Aorta (tissue), 5 donors: ENCODE data around the gene UBAC2. TPM values are rescaled to one million over a fixed set of nuclear protein-coding genes. Genes with fewer than 3 reads are reported as not detected.

Experiments
- ATAC-seq: fragments of 200-7000 bp; cut with Tn5 transposase; one replicate; pipeline ENCODE4 v1.9.1; 2022; ENCODE audit warnings: moderate library complexity; ENCODE audit not compliant: low FRiP score
- DNase-seq, 2 donors: peaks; one replicate each; pipeline ENCODE4 v3.0.0-alpha.2; 2020
- H3K27ac ChIP-seq, 2 donors: one replicate each; pipeline ENCODE4 v1.5.1; 2013; ENCODE audit warnings: low read length in 2 of 2, mild to moderate bottlenecking in 2 of 2, moderate library complexity in 2 of 2, control low read depth in 1 of 2, inconsistent platforms in 1 of 2, low read depth in 1 of 2
- H3K27me3 ChIP-seq, 2 donors: one replicate each; pipeline ENCODE4 v1.6.1; 2013; ENCODE audit warnings: control low read depth in 1 of 2, low read length in 1 of 2, mild to moderate bottlenecking in 1 of 2, moderate library complexity in 1 of 2; ENCODE audit not compliant: insufficient read depth in 2 of 2, control insufficient read depth in 1 of 2
- H3K36me3 ChIP-seq, 2 donors: one replicate each; pipeline ENCODE4 v1.6.1; 2013; ENCODE audit warnings: control low read depth in 1 of 2, low read length in 1 of 2, mild to moderate bottlenecking in 1 of 2; ENCODE audit not compliant: insufficient read depth in 2 of 2, control insufficient read depth in 1 of 2
- H3K4me1 ChIP-seq, 2 donors: one replicate each; pipeline ENCODE4 v1.6.1; 2013; ENCODE audit warnings: low read length in 2 of 2, control low read depth in 1 of 2, mild to moderate bottlenecking in 1 of 2, moderate library complexity in 1 of 2; ENCODE audit not compliant: insufficient read depth in 2 of 2, control insufficient read depth in 1 of 2
- H3K4me3 ChIP-seq, 2 donors: one replicate each; pipeline ENCODE4 v1.5.1; 2013; ENCODE audit warnings: low read length in 2 of 2, control low read depth in 1 of 2, mild to moderate bottlenecking in 1 of 2
- H3K9me3 ChIP-seq: one replicate; pipeline ENCODE4 v1.6.1; 2013; ENCODE audit warnings: mild to moderate bottlenecking, low read length; ENCODE audit not compliant: control insufficient read depth
- WGBS, 2 donors: extraction: QIAGEN DNeasy Blood & Tissue Kit; methylation state at CpG; one replicate each; pipeline ENCODE4 v1.1.7; 2013; 5-methylcytosine and 5-hydroxymethylcytosine counted together
- intact Hi-C, 2 donors: fragments of 100-400 bp; cut with DNase I; formaldehyde crosslinking; loops; one replicate each; pipeline versions ENCODE4 v1.14.2 to v1.15.0; 2022
- polyA plus RNA-seq, 2 donors: library from polyadenylated mRNA; stranded (reverse); fragments of 200-250 nt; gene quantifications; one replicate each; pipeline ENCODE4 v1.2.3, GENCODE V29; 2013
- total RNA-seq, 2 donors: library from RNA; stranded (reverse); fragmentation: NEBNext Ultra II Directional; extraction: Animal tissue kit (Norgen Biotek cat#: 25700); gene quantifications; one replicate each; pipeline ENCODE4 v1.2.1, GENCODE V29; 2021
- donor health status: healthy with polysubstance abuse.
- donor health status: Bipolar disorder and iron deficiency.
- donor health status: DM: no; HTN: no; CAD: no.
- donor health status: DM: no; HTN: no; CAD: no.
- donor health status: DM: yes; HTN: yes; CAD: no.

Gene UBAC2
- total and polyA plus RNA-seq, 4 donors, result 44.4 to 54.2 (median 48.5) TPM

GRCh38 chr13:99265162-99265800 lies 64.6 kb downstream of the UBAC2 start:
- ATAC-seq (no peak), DNase-seq (no peak)
- Histone ChIP-seq H3K27ac (no peak overlapping the region), H3K9me3 (no peaks in the 10 kb centered on the region), H3K4me1 (no peaks in the 10 kb centered on the region), H3K4me3 (no peak overlapping the region), H3K27me3 (no peaks in the 10 kb centered on the region), H3K36me3 (no peaks in the 10 kb centered on the region)
- WGBS, 2 donors, result 78 to 83% methylated on average over 8 of the region's 8 CpGs
- intact Hi-C loops, result loop anchor here in 1 of 2 donors (2.0 kb wide), 1 partner anchor 88 kb away; no protein-coding TSS in a partner anchor

- no peaks in the 10 kb centered on the region for H3K27me3 ChIP-seq
- no peak overlapping the region for H3K27ac ChIP-seq
- no peaks in the 10 kb centered on the region for H3K4me1 ChIP-seq
- H3K9me3 ChIP-seq, result no peaks in the 10 kb centered on the region
- ATAC-seq (no peak), DNase-seq (no peak)
- WGBS, 2 donors, result 32 to 39% methylated on average over 3 of the region's 3 CpGs
- H3K36me3 ChIP-seq, result no peaks in the 10 kb centered on the region
- intact Hi-C loops, result loop anchor here in 1 of 2 donors (2.0 kb wide), 1 partner anchor 89 kb away; no protein-coding TSS in a partner anchor
- H3K4me3 ChIP-seq, result no peak overlapping the region
Measured at GRCh38 chr13:99265821-99266426, 65.3 kb downstream of the UBAC2 start.

GRCh38 chr13:99266827-99267226 lies 66.2 kb downstream of the UBAC2 start:
- Histone ChIP-seq H3K36me3 (no peaks in the 10 kb centered on the region), H3K9me3 (no peaks in the 10 kb centered on the region), H3K4me1 (no peaks in the 10 kb centered on the region), H3K27ac (no peak overlapping the region), H3K27me3 (no peaks in the 10 kb centered on the region), H3K4me3 (no peak overlapping the region)
- 88 to 90% methylated on average over 6 of the region's 6 CpGs for WGBS, 2 donors
- ATAC-seq (no peak), DNase-seq (no peak)
- intact Hi-C loops, result no loop called here

- H3K4me3 ChIP-seq, result no peak overlapping the region
- intact Hi-C loops, result loop anchor here (2.0 kb wide), 2 partner anchors 89 to 169 kb away; no protein-coding TSS in a partner anchor
- no peaks in the 10 kb centered on the region for H3K9me3 ChIP-seq
- no peak for ATAC-seq
- H3K27ac ChIP-seq, result no peak overlapping the region
- DNase-seq, result no peak
- H3K36me3 ChIP-seq, result no peaks in the 10 kb centered on the region
- no peaks in the 10 kb centered on the region for H3K4me1 ChIP-seq
- H3K27me3 ChIP-seq, result no peaks in the 10 kb centered on the region
- 91 to 94% methylated on average over 4 of the region's 4 CpGs for WGBS, 2 donors
Measured at GRCh38 chr13:99267927-99268326, 67.3 kb downstream of the UBAC2 start.

- no peaks in the 10 kb centered on the region for H3K27me3 ChIP-seq
- no peaks in the 10 kb centered on the region for H3K36me3 ChIP-seq
- no peaks in the 10 kb centered on the region for H3K9me3 ChIP-seq
- ATAC-seq, result no peak
- DNase-seq, result no peak
- H3K4me1 ChIP-seq, result no peaks in the 10 kb centered on the region
- H3K27ac ChIP-seq, result no peak overlapping the region
- intact Hi-C loops, result loop anchor here (2.0 kb wide), 2 partner anchors 90 to 168 kb away; no protein-coding TSS in a partner anchor
- WGBS, 2 donors, result 80 to 82% methylated on average over 3 of the region's 3 CpGs
- no peak overlapping the region for H3K4me3 ChIP-seq
Measured at GRCh38 chr13:99268822-99269221, 68.2 kb downstream of the UBAC2 start.

GRCh38 chr13:99269627-99270241 lies 69.1 kb downstream of the UBAC2 start:
- WGBS, 2 donors, result 58% methylated on average over 3 of the region's 3 CpGs

GRCh38 chr13:99270518-99270917 lies 69.9 kb downstream of the UBAC2 start:
- no peaks in the 10 kb centered on the region for H3K36me3 ChIP-seq
- intact Hi-C loops, result loop anchor here in 1 of 2 donors (10.0 kb wide), 1 partner anchor 94 kb away; no protein-coding TSS in a partner anchor
- no peak for ATAC-seq
- no peak overlapping the region for H3K27ac ChIP-seq
- WGBS, 2 donors, result 91 to 92% methylated on average over 2 of the region's 2 CpGs
- DNase-seq, result no peak
- H3K4me1 ChIP-seq, result no peaks in the 10 kb centered on the region
- no peak overlapping the region for H3K4me3 ChIP-seq
- no peaks in the 10 kb centered on the region for H3K9me3 ChIP-seq
- no peaks in the 10 kb centered on the region for H3K27me3 ChIP-seq

More at GRCh38 chr13:99269627-99270241, 69.1 kb downstream of the UBAC2 start:
- DNase-seq (no peak), ATAC-seq (peak; percentile 72)
- Histone ChIP-seq H3K27ac (no peak overlapping the region), H3K9me3 (no peaks in the 10 kb centered on the region), H3K4me1 (no peaks in the 10 kb centered on the region), H3K27me3 (no peaks in the 10 kb centered on the region), H3K36me3 (no peaks in the 10 kb centered on the region), H3K4me3 (no peak overlapping the region)
- intact Hi-C loops, result loop anchor here (2.0 to 10.0 kb wide), 3 partner anchors 91 to 167 kb away; no protein-coding TSS in a partner anchor

- Histone ChIP-seq H3K9me3 (no peaks in the 10 kb centered on the region), H3K27me3 (no peaks in the 10 kb centered on the region), H3K27ac (no peak overlapping the region), H3K4me1 (no peaks in the 10 kb centered on the region), H3K36me3 (no peaks in the 10 kb centered on the region), H3K4me3 (no peak overlapping the region)
- intact Hi-C loops, result loop anchor here in 1 of 2 donors (10.0 kb wide), 1 partner anchor 94 kb away; no protein-coding TSS in a partner anchor
- WGBS, 2 donors, result 64 to 80% methylated on average over 3 of the region's 3 CpGs
- DNase-seq (no peak), ATAC-seq (no peak)
Measured at GRCh38 chr13:99271249-99271648, 70.6 kb downstream of the UBAC2 start.
